ENCODE data around the gene TNNT1.

Gene TNNT1

DNA sequence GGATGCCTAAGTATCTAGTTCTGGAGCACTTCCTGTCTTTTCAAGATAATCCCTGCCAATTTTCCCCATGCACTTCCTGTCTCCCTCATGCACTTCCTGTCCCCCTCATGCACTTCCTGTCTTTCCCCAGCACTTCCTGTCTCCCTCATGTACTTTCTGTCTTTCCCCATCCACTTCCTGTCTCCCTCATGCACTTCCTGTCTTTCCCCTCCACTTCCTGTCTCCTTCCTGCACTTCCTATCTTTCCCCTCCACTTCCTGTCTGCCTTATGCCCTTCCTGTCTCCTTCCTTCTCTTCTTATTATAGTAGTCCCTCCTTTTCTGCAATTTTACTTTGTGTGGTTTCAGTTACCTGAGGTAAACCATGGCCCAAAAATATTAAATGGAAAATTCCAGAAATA lies 3.0 kb upstream of the TNNT1 start:
- H3K4me1 ChIP-seq (ENCODE audit: low read length), result 0 out of 2 replicates have a peak, but pooled peaks cover 4% of the 10 kb centered on the region
- H3K36me3 ChIP-seq (replicated peaks; ENCODE audit: low read depth, low read length), result no peaks in the 10 kb centered on the region
- TF ChIP-seq EZH2phosphoT487 (IDR thresholded peaks at IDR 0.05; ENCODE audit: low read depth), result no peak
- TF ChIP-seq, protein P1, sequence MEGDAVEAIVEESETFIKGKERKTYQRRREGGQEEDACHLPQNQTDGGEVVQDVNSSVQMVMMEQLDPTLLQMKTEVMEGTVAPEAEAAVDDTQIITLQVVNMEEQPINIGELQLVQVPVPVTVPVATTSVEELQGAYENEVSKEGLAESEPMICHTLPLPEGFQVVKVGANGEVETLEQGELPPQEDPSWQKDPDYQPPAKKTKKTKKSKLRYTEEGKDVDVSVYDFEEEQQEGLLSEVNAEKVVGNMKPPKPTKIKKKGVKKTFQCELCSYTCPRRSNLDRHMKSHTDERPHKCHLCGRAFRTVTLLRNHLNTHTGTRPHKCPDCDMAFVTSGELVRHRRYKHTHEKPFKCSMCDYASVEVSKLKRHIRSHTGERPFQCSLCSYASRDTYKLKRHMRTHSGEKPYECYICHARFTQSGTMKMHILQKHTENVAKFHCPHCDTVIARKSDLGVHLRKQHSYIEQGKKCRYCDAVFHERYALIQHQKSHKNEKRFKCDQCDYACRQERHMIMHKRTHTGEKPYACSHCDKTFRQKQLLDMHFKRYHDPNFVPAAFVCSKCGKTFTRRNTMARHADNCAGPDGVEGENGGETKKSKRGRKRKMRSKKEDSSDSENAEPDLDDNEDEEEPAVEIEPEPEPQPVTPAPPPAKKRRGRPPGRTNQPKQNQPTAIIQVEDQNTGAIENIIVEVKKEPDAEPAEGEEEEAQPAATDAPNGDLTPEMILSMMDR (IDR thresholded peaks at IDR 0.05; ENCODE audit: low read depth, low read length), result no peak
- no peaks in the 10 kb centered on the region for H4K20me1 ChIP-seq (ENCODE audit: insufficient read depth, low read length)
- H3K9ac ChIP-seq (ENCODE audit: low read length), result no peak overlapping the region
- no peak overlapping the region for H3K4me3 ChIP-seq (ENCODE audit: low read length)
- no peak overlapping the region for H3K27ac ChIP-seq (ENCODE audit: low read length)
- no peaks in the 10 kb centered on the region for H3K9me3 ChIP-seq (ENCODE audit: insufficient read depth, low read length)
- H3K79me2 ChIP-seq (ENCODE audit: low read length), result no peaks in the 10 kb centered on the region
- peak overlapping the region; percentile 74 for H2AFZ ChIP-seq (ENCODE audit: low read depth, low read length)
- peaks cover 30% of the 10 kb centered on the region for H3K27me3 ChIP-seq (ENCODE audit: low read depth, low read length)
- no peak overlapping the region for H3K4me2 ChIP-seq (ENCODE audit: low read length)

DNA sequence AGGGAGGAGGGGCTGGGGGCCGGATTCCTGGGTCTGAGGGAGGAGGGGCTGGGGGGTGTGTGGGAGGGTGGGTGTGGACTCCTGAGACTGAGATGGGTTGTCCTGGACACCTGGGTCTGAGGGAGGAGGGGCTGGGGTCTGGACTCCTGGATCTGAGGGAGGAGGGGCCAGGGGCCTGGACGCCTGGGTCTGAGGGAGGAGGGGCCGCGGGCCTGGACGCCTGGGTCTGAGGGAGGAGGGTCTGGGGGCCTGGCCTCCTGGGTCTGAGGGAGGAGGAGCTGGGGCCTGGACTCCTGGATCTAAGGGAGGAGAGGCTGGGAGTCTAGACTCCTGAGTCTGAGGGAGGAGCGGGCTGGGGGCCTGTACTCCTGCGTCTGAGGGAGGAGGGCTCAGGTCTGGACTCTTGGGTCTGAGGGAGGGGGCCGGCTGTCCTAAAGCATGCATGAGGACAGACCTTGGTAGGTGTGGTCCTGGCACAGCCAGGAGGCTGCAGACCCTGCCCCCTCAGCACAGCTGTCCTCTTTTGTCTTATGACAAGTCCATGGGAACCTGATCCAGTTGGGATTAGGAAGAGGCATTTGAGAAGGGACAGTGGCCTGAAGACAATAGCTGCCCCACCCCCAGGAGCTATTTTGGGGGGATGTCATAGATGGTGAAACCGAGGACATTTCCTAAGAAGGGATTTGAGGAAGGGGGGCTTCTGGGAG lies 1.3 kb downstream of the TNNT1 start:
- H3K4me3 ChIP-seq (ENCODE audit: low read length), result no peak overlapping the region

DNA sequence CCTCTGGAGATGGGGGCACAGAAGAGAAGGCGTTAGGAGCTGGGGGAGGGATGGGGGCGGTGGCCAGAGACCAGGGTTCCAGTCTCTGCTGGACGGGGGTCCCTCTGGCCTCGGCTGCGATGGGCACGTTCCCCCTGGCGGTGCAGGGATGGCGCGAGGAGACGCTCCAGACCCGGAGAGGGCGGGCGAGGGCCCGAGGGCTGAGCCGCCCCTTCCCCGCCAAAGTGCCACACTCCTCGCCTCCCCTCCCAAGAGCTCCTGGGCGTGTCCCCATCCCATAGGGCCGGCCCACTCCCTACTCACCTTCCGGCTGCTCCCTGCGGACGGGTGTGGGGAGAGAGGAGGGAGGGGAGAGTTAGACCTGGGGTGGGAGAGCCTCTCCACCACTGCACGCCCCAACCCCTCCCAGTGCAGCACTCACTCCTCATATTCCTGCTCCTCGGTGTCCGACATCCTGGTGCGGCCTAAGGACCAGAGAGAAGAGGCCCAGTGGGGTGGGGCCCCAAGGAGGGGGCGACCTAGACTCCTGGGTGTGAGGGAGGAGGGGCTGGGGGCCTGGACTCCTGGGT lies 2.2 kb downstream of the TNNT1 start:
- peak overlapping the region; percentile 73; the same call in 1 of the 2 replicates for H2AFZ ChIP-seq (ENCODE audit: low read depth, low read length)
- H4K20me1 ChIP-seq (ENCODE audit: insufficient read depth, low read length), result no peaks in the 10 kb centered on the region
- no peaks in the 10 kb centered on the region for H3K9me3 ChIP-seq (ENCODE audit: insufficient read depth, low read length)
- TF ChIP-seq, protein P1 (IDR thresholded peaks at IDR 0.05; ENCODE audit: low read depth, low read length), result no peak
- no peak for TF ChIP-seq EZH2phosphoT487 (IDR thresholded peaks at IDR 0.05; ENCODE audit: low read depth)
- H3K4me1 ChIP-seq (ENCODE audit: low read length), result peaks cover 10% of the 10 kb centered on the region
- H3K27me3 ChIP-seq (ENCODE audit: low read depth, low read length), result peaks cover 47% of the 10 kb centered on the region
- H3K4me3 ChIP-seq (ENCODE audit: low read length), result peak overlapping the region; percentile 82
- H3K36me3 ChIP-seq (replicated peaks; ENCODE audit: low read depth, low read length), result no peaks in the 10 kb centered on the region
- H3K4me2 ChIP-seq (ENCODE audit: low read length), result peak overlapping the region; percentile 79
- no peaks in the 10 kb centered on the region for H3K79me2 ChIP-seq (ENCODE audit: low read length)
- H3K9ac ChIP-seq (ENCODE audit: low read length), result no peak overlapping the region; the same call in 1 of the 2 replicates
- no peak overlapping the region for H3K27ac ChIP-seq (ENCODE audit: low read length)

More for the DNA sequence above, 1.3 kb downstream of the TNNT1 start:
- no peaks in the 10 kb centered on the region for H3K79me2 ChIP-seq (ENCODE audit: low read length)
- no peak overlapping the region for H2AFZ ChIP-seq (ENCODE audit: low read depth, low read length)
- no peak overlapping the region for H3K4me2 ChIP-seq (ENCODE audit: low read length)
- no peak overlapping the region for H3K9ac ChIP-seq (ENCODE audit: low read length)
- peaks cover 14% of the 10 kb centered on the region for H3K4me1 ChIP-seq (ENCODE audit: low read length)
- TF ChIP-seq, protein P1 (IDR thresholded peaks at IDR 0.05; ENCODE audit: low read depth, low read length), result no peak
- no peak for TF ChIP-seq EZH2phosphoT487 (IDR thresholded peaks at IDR 0.05; ENCODE audit: low read depth)
- no peaks in the 10 kb centered on the region for H3K36me3 ChIP-seq (replicated peaks; ENCODE audit: low read depth, low read length)
- H3K27me3 ChIP-seq (ENCODE audit: low read depth, low read length), result peaks cover 47% of the 10 kb centered on the region
- H4K20me1 ChIP-seq (ENCODE audit: insufficient read depth, low read length), result no peaks in the 10 kb centered on the region
- H3K27ac ChIP-seq (ENCODE audit: low read length), result no peak overlapping the region
- no peaks in the 10 kb centered on the region for H3K9me3 ChIP-seq (ENCODE audit: insufficient read depth, low read length)

DNA sequence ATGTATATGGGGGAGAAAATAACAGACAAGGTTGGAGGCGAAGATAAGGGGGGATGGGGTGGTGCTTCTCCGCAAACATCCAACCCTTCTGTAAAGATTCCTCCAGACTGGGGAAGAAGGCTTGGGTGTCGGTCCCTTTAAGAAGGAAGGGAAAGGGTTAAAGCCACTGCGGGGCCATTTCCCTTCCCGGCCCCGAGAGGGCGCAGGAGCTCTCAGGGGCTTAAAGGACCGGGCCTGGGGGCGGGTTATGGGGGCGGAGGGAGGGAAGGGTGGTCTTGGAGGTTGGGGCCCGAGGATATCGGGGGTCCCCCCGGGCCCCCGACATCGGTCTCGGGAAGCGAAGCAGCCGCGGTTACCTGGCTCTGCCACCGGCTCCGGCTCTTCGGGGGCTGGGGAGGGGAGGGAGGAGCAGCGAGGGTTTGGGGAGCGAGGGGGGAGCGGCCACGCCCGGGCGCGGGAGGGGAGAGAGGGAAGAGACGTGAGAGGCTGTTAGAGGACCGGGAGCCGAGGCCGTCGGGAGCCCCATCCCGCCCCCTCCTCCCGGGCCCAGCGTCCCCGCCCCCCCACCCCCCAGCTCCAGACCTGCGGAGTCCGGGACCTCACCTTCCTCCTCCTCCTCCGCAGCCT lies 2.8 kb downstream of the TNNT1 start:
- Histone ChIP-seq H2AFZ (ENCODE audit: low read depth, low read length) (0 out of 2 replicates have a peak overlapping the region, but pooled peaks have one; percentile 61), H3K4me2 (ENCODE audit: low read length) (peak overlapping the region; percentile 79), H3K4me1 (ENCODE audit: low read length) (peaks cover 15% of the 10 kb centered on the region), H3K9me3 (ENCODE audit: insufficient read depth, low read length) (no peaks in the 10 kb centered on the region), H3K4me3 (ENCODE audit: low read length) (peak overlapping the region; percentile 82), H3K27ac (ENCODE audit: low read length) (no peak overlapping the region), H3K36me3 (replicated peaks; ENCODE audit: low read depth, low read length) (no peaks in the 10 kb centered on the region), H4K20me1 (ENCODE audit: insufficient read depth, low read length) (no peaks in the 10 kb centered on the region), H3K27me3 (ENCODE audit: low read depth, low read length) (peaks cover 47% of the 10 kb centered on the region), H3K9ac (ENCODE audit: low read length) (peak overlapping the region; percentile 46; the same call in 1 of the 2 replicates), H3K79me2 (ENCODE audit: low read length) (no peaks in the 10 kb centered on the region)
- no peak for TF ChIP-seq EZH2phosphoT487 (IDR thresholded peaks at IDR 0.05; ENCODE audit: low read depth)
- TF ChIP-seq, protein P1 (IDR thresholded peaks at IDR 0.05; ENCODE audit: low read depth, low read length), result peak; percentile 83
